ENCODE measurements around the gene ZCCHC7.
A peak's percentile ranks its signal among the peaks of the same experiment; 100 is the strongest.
"Not testable (repeated sequence)": the region's sequence is repeated elsewhere in the genome, so short reads cannot be mapped to it uniquely, and the experiment has no call there.

Gene ZCCHC7

DNA sequence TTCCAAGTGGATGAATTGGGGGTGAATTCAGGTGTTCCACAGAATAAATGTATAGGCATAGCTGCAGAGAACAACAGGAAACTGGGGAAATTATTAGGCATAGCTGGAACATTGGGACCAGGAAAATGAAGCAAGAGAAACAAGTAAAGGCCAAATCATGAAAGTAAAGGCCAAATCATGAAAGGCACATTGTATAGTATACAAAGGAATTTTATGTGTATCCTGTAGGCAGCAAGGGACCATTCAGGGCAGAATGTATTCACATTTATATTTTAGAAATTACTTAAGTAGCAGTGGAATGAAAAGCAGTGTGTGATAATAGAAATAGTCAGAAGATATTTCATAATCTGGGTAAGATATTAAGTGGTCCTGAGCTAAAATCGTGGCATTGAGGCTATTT lies 174.8 kb downstream of the ZCCHC7 start:
- no peak for DNase-seq (ENCODE audit: low spot score)

- DNase-seq (ENCODE audit: low spot score): no peak
Observed at GRCh38 chr9:37295796-37296195, 175.4 kb downstream of the ZCCHC7 start.

DNA sequence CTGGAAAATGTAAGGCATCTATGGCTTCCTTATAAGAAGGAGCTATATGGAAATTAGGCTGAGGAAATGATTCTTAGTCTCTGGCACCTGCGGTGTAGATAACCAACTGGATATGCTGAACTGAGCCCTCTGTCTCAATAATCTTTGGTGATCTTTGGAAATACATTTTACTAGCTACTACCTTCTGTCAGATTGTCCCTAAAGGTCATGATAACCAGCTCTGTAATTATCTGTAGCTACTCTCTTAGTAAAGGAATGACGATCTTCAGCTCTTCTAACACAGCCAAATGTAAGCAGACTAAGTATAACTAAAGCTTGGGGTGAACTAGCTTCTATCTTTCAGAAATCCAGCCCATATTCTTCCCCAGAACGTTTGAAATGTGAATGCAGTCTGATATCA lies 177.2 kb downstream of the ZCCHC7 start:
- DNase-seq (ENCODE audit: low spot score): no peak

DNA sequence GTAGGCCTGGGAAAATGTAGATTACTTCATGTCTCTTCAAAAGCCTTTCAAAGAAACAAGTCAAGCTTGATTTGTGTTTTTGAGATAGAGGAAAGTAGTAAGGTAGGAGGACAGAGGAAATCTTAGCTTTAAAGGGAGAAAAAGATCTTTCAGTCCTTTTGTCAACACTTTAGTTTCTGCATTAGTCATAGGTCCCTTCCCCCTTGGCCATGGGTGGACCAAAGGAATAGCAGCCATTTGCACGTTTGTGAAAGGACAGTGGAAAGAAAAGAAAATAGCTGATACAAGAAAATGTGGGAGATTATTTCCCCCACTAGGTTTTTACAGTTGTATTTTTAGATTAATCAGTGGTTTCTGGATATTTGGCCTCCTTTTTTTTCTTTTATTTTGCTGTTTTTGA lies 180.2 kb downstream of the ZCCHC7 start:
- no peak for DNase-seq (ENCODE audit: low spot score)

- DNase-seq (ENCODE audit: low spot score): no peak
Observed at GRCh38 chr9:37301042-37301853, 180.9 kb downstream of the ZCCHC7 start.

GRCh38 chr9:37301854-37302172 lies 181.4 kb downstream of the ZCCHC7 start:
- no peak for DNase-seq (ENCODE audit: low spot score)

DNA sequence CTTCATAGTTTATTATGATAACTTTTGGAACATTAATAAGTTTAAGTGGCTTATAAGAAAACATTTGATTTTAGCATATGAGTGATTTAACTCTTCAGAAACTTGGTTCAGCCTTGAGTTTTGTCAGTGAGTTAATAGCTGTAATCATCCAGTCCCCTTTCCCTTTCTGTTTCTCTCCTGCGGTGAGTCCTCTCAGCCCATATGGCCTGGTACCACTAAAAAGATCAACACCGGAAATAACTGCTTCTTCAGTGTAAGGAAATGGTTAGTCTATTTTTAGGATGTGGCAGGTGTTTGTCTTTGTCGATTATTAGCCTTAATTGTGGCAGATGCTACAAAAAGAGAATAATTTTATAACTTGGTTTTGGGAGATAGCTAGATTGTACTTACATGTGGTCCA lies 181.9 kb downstream of the ZCCHC7 start:
- DNase-seq (ENCODE audit: low spot score): no peak

DNA sequence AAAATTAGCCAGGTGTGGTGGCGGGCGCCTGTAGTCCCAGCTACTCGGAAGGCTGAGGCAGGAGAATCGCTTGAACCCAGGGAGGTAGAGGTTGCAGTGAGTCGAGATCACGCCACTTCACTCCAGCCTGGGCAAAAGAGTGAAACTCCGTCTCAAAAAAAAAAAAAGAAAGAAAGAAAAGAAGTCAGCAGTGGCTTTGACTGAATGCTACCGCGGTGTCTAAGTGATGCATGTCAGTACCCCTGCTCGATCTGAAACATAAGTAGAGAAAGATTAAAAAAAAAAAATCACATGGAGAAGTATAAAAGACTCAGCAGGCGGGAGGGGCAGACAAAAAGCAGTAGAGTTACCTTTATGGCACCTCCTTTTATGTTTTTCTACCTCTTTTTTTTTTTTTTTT lies 182.9 kb downstream of the ZCCHC7 start:
- DNase-seq (ENCODE audit: low spot score): not testable (repeated sequence)

GRCh38 chr9:37309136-37309535 lies 188.8 kb downstream of the ZCCHC7 start:
- DNase-seq (ENCODE audit: low spot score): peak; percentile 13

DNA sequence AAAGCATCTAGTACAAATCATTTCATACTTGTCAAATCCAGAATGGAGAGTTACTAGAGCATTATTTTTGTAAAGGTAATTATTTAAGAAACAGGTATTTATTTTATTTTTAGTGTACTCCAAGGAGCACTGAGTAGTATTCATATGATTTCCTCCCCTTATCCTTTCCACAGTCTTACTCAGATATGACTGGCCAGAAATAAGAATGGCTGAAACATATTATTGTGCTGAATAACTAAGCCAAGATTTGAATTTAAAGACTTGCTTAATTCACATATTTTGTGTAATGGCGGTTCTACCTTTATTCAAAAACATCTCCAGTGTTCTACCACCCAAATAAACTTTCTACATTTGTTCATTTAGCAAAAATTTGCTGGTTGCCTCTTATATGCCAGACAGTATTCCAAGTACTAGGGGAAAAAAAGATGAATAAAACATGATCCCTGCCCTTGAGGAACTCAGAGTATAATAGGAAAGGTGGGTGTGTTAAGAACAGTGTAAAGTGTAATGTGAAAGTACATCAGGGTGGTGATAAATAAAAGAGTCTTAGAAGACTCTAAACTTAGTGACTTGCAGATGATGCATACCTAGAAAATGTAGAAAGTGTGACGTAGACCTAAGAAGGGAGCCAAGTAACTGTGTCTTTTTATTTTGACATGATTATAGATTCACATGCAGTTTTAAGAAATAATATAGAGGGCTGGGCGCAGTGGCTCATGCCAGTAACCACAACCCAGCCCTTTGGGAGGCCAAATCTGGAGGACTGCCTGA lies 191.7 kb downstream of the ZCCHC7 start:
- no peak for DNase-seq (ENCODE audit: low spot score)

DNA sequence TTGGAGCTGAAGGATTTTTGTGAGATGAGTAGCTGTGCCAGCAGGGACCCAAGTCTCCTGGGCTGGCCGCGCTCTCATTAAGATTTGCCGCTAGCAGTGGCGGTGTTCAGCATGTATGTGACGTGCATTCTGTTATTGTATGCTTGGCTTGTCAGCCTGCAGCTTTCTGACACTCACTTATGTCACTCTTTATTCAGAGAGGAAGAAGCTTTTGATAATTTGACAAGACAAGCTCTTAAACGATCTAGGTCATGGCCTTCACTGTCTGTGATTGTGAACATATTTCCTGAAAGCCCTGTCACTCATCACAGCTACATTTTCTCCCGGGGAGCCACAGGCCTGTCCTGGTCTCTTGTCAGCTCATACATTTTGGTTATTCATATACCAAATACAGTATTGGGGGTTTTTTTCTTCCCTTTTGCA lies 203.9 kb downstream of the ZCCHC7 start:
- DNase-seq (ENCODE audit: low spot score): no peak

DNA sequence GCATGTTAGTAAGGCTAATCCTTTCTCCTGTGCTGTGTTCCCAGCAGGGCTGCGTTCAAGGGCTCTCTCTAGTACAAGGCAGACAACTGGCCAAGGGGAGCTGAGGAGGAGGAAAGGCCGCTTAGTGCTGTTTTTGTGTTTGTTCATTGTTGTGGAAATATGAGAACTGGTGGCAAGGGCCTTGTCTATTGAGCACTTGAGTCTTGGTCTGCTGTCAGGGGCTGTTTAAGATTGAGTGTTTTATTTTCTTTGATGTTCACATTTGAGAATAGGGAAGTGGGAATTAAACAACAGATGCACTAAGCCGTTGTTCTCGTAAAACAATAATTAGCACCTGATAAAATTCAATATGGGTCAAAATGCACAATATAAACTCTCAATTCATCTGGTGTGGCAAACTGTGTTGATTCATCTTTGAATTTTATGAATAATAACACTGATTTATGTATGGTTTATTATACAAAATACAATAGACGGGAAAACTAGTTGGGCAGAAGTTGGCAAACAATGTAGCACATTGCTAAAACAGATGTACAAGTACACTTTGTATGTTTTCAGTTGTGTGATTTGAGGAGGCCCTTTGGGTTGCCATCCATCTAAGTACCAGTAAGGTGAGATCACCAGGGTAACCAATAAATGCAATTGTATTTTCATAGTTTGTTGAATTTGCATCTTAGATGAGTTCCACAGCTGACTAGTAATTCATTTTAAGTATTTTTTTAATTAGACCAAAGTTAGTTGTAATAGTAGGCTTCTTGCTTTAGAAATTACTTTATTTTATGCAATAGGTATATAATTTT lies 204.5 kb downstream of the ZCCHC7 start:
- no peak for DNase-seq (ENCODE audit: low spot score)

GRCh38 chr9:37325778-37326177 lies 205.4 kb downstream of the ZCCHC7 start:
- no peak for DNase-seq (ENCODE audit: low spot score)

DNA sequence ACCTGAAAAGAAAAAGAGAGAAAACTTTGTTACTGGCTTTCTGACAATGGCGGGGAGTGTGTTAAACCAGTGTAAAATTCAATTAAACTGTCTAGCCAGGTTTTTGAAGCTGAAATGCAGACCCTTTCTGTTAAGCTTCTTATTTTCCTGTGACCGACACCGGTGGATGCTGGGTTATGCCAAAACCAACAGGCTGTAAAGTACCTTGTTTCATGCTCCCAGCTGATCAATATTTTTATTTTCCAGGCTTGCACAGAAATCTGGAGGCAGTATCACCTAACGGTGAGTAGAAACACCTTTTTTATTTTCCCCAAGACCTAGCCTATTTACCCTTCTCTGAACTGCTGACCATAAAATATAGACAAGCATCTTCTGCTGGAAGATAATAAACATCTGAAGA lies 207.2 kb downstream of the ZCCHC7 start:
- no peak for DNase-seq (ENCODE audit: low spot score)

GRCh38 chr9:37328556-37329227 lies 208.3 kb downstream of the ZCCHC7 start:
- no peak for DNase-seq (ENCODE audit: low spot score)

- no peak for DNase-seq (ENCODE audit: low spot score)
Observed at GRCh38 chr9:37329576-37329975, 209.2 kb downstream of the ZCCHC7 start.

- no peak for DNase-seq (ENCODE audit: low spot score)
Observed at GRCh38 chr9:37331871-37332270, 211.5 kb downstream of the ZCCHC7 start.

DNA sequence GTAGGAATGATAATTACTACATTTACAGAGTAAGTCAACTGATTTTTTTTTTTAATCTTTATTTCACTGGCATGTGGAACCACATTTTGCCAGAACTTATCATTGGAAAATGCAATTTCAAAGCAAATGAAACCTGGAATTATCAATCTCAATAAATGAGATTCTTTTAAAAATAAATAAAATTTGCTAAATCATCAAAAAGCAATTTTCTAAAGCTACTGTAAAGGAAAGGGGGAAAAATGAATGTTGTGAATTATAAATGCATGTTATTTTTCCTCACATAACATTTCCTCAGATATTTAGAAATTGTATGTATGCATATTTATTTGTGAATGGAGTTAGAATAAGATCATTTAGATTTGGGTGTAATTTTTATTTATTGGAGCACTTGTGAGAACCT lies 212.2 kb downstream of the ZCCHC7 start:
- no peak for DNase-seq (ENCODE audit: low spot score)

GRCh38 chr9:37333288-37333687 lies 212.9 kb downstream of the ZCCHC7 start:
- DNase-seq (ENCODE audit: low spot score): no peak

DNA sequence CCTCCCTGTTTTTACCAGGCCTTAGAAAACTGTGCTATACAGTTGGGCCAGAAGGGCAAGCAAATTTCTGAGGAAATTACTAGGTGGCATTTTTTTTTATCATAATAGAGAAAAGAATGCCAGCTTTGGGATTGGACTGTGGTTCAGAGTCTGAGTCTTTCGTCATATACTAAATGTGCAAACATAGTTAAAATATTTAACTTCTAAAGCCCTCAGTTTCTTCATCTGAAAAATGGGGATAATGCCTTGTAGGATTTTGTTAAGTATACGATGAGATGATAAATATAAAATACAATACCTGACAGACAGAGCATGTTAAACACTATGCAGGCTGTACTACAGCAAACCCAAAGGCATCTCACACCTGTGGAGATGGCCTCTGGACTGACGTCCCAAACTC lies 214.9 kb downstream of the ZCCHC7 start:
- no peak for DNase-seq (ENCODE audit: low spot score)

DNA sequence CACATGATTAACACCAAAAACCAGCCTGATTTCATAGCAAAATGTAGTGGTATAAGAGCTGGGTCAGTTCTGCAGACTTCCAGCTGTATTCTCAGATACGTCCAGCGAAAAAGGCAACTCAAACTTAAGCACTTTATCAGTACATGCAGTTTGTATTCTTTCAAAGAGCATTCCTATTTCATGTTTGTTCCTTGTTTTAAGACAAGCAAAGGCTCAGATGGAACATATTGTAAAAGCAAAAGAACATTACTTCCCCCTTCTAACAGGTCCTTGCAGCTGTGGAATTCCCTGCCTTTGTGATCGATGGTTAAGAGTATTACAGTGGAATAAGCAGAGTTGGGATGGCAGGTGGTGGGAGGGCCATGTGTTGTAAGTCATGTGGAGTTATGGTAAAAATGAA lies 215.8 kb downstream of the ZCCHC7 start:
- peak; percentile 21 for DNase-seq (ENCODE audit: low spot score)

DNA sequence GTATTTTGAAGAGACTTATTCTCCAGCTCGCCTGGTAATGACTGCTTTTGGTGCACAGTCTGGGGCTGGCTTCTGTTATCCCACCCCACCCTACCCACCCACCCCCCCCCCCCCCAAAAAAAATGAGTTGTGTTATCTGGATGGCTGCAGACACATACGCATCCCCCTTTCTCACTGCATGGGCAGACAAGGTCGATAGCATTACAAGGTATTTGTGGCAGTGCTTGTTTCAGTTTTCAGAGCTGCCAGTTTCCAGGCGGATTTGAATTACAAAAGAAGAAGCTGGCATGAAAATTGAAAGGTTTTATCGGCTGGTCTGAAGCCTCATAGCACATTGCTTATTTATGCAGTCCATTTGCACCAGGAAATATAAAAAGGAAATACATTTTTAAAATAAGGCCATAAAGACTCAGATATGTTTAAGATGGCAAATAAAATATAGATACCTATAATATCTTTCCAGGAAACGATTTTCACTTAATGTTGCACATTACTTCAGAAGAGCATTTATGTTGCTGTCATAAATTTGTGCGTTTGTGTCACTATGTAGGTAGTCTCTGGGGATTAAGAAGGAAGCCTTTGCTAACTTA lies 217.0 kb downstream of the ZCCHC7 start:
- peak; percentile 55 for DNase-seq (ENCODE audit: low spot score)
